GM21786 (cell line): ENCODE measurements around the gene HLA-DMA.

Experiments used
- ATAC-seq: cut with Tn5 transposase; IDR thresholded peaks from one replicate; pipeline ENCODE4 v1.9.1; 2021; ENCODE audit not compliant: unreplicated experiment

The HLA-DMA gene

GRCh38 chr6:32952817-32953739, at the start of gene HLA-DMA:
Gene HLA-DMA (minus strand): TSS chr6:32953097. CDS start chr6:32953036, 61 bp downstream.
- peak; percentile 91 for ATAC-seq

GRCh38 chr6:33001685-33002084, 48.8 kb upstream of the HLA-DMA start:
- ATAC-seq: no peak

- no peak for ATAC-seq
Observed at GRCh38 chr6:33000055-33000454, 47.2 kb upstream of the HLA-DMA start.

GRCh38 chr6:32995448-32995847, 42.6 kb upstream of the HLA-DMA start:
- ATAC-seq: no peak

GRCh38 chr6:32993363-32993973, 40.6 kb upstream of the HLA-DMA start:
- no peak for ATAC-seq

GRCh38 chr6:32991972-32992371, 39.1 kb upstream of the HLA-DMA start:
- no peak for ATAC-seq

- no peak for ATAC-seq
Observed at GRCh38 chr6:32989368-32989767, 36.5 kb upstream of the HLA-DMA start.

GRCh38 chr6:32984622-32985389, 31.9 kb upstream of the HLA-DMA start:
- peak; percentile 64 for ATAC-seq

- ATAC-seq: no peak
Observed at GRCh38 chr6:32983964-32984621, 31.2 kb upstream of the HLA-DMA start.

GRCh38 chr6:32983493-32983848, 30.6 kb upstream of the HLA-DMA start:
- ATAC-seq: no peak

GRCh38 chr6:32982702-32983492, 30.0 kb upstream of the HLA-DMA start:
- ATAC-seq: no peak

GRCh38 chr6:32982084-32982701, 29.3 kb upstream of the HLA-DMA start:
- ATAC-seq: no peak

GRCh38 chr6:32980488-32981038, 27.7 kb upstream of the HLA-DMA start:
- ATAC-seq: no peak

- no peak for ATAC-seq
Observed at GRCh38 chr6:32979720-32980487, 27.0 kb upstream of the HLA-DMA start.

GRCh38 chr6:32977953-32978324, 25.0 kb upstream of the HLA-DMA start:
- ATAC-seq: no peak

GRCh38 chr6:32977272-32977952, 24.5 kb upstream of the HLA-DMA start:
- no peak for ATAC-seq

- ATAC-seq: no peak
Observed at GRCh38 chr6:32976334-32977069, 23.6 kb upstream of the HLA-DMA start.

GRCh38 chr6:32975886-32976285, 23.0 kb upstream of the HLA-DMA start:
- ATAC-seq: no peak
